ENCODE results near the gene RAB13. TPM values are rescaled to one million over a fixed set of nuclear protein-coding genes. Genes with fewer than 3 reads are reported as not detected.

RAB13 gene
- total and polyA plus RNA-seq, 2 of the 13 experiments (the other 11 are each of a cell fraction or from before 2014, with no cell fraction given): 15.9 to 24.7 TPM

- TF ChIP-seq TGIF2 (CRISPR knock-in tag; IDR thresholded peaks at IDR 0.05) (0 out of 2 replicates have a peak, but pooled peaks have one; percentile 54), TFDP2 (CRISPR knock-in tag; IDR thresholded peaks at IDR 0.05) (peak; percentile 46), HOXA3 (CRISPR knock-in tag; IDR thresholded peaks at IDR 0.05) (peak; percentile 59), ZMYM4 (CRISPR knock-in tag; IDR thresholded peaks at IDR 0.05) (peak; percentile 42), ZNF766 (CRISPR knock-in tag; IDR thresholded peaks at IDR 0.05; ENCODE audit: borderline replicate concordance) (0 out of 2 replicates have a peak, but pooled peaks have one; percentile 20), DBP (CRISPR knock-in tag; IDR thresholded peaks at IDR 0.05; ENCODE audit: not compliant biosample characterization) (peak; percentile 62), ZNF788 (CRISPR knock-in tag; IDR thresholded peaks at IDR 0.05; ENCODE audit: borderline replicate concordance) (0 out of 2 replicates have a peak, but pooled peaks have one; percentile 35), KLF13 (CRISPR knock-in tag; IDR thresholded peaks at IDR 0.05) (no peak), SOX6 (IDR thresholded peaks at IDR 0.05) (no peak), SOX6 (CRISPR knock-in tag; IDR thresholded peaks at IDR 0.05) (no peak; the same call in none of the 2 replicates), SP2 (CRISPR knock-in tag; IDR thresholded peaks at IDR 0.05) (peak; percentile 96)
Observed at GRCh38 chr1:153963030-153963849, 22.9 kb downstream of the RAB13 start, which contains the start of gene SLC39A1 (continued).
